H1 (cell line): ENCODE measurements around the gene FRZB. TPM values are rescaled to one million over a fixed set of nuclear protein-coding genes. Genes with fewer than 3 reads are reported as not detected.

Experiments used
- FOSL1 ChIP-seq: IDR thresholded peaks from 2 replicates; pipeline ENCODE4 v1.6.1; 2011; ENCODE audit warnings: mild to moderate bottlenecking, low read depth, low read length, moderate library complexity; ENCODE audit not compliant: insufficient read depth
- HDAC6 ChIP-seq: IDR thresholded peaks from one replicate; pipeline ENCODE4 v1.7.1; 2012; ENCODE audit warnings: low read depth, mild to moderate bottlenecking, inconsistent platforms, low read length, moderate library complexity
- RXRA ChIP-seq: IDR thresholded peaks from 2 replicates; pipeline ENCODE4 v1.6.1; 2011; ENCODE audit warnings: low read depth, mild to moderate bottlenecking, low read length, moderate library complexity; ENCODE audit not compliant: insufficient read depth
- ZNF274 ChIP-seq: IDR thresholded peaks from 2 replicates; pipeline ENCODE4 v1.7.0; 2012; ENCODE audit warnings: low read length, borderline replicate concordance; ENCODE audit errors: extremely low read depth
- polyA plus RNA-seq, 7 experiments: library from polyadenylated mRNA; depleted of rRNA in 3 of 7; stranded (reverse) in 5 of 7; unstranded in 2 of 7; fragments of >200 nt in 5 of 7; fragments of 200-250 nt in 2 of 7; gene quantifications; 1 replicate in 5 of 7; 2 replicates in 1 of 7; 4 replicates in 1 of 7; pipeline versions ENCODE4 v1.2.1 to v1.2.3, GENCODE V29; 2011 to 2013; ENCODE audit warnings: missing spikeins in 2 of 7, mixed read lengths in 2 of 7
- total RNA-seq: library from RNA; stranded (reverse); fragmentation: NEBNext Ultra II Directional; extraction: Animal tissue kit (Norgen Biotek cat#: 25700); gene quantifications from 2 replicates; pipeline ENCODE4 v1.2.1, GENCODE V29; 2021

Gene FRZB
- total and polyA plus RNA-seq, 2 of the 8 experiments (the other 6 are each of a cell fraction or from before 2014, with no cell fraction given), result 4.4 to 4.6 TPM

DNA sequence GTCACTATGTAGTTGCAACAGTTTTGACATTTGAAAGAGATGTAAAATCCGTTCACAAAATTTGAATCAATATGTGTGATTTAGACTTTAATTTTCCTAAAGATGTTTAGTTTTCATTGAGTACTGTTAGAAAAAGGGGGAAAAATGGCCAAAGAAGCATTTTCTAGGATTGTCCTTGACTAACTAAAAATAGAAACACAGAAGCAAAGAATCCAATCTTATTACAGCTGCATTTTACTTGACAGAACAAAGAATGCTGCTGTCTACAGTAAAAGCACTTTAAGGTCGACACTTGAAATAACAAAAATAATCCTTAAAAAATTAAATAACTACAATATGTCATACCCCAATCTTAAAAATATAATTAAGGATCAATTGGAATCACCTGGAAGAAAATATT is 48.9 kb downstream of the FRZB start (continued):
- TF ChIP-seq RXRA (no peak), FOSL1 (no peak), HDAC6 (no peak), ZNF274 (no peak)
